ENCODE data around the gene DUSP5. TPM values are rescaled to one million over a fixed set of nuclear protein-coding genes. Genes with fewer than 3 reads are reported as not detected.

Gene DUSP5
- total and polyA plus RNA-seq, 2 of the 4 experiments (the other 2 are of a cell fraction): 42.1 to 48.1 TPM

DNA sequence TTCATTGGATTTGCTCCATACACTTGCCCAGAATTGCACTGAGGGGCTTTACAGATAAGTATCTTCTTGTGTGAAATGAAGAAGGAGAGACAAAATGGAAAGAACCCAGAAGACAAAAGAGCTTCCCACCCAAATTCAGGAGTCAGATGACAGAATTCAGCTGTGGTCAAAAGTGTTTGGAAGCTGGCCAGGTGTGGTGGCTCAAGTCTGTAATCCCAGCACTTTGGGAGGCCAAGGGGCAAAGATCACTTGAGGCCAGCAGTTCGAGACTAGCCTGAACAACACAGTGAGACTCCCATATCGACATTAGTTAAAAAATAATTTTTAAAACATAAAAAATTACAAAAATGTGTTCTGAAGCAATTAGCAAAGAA is 27.1 kb downstream of the DUSP5 start:
- Histone ChIP-seq H2BK20ac (ENCODE audit: low read depth, low read length) (no peak overlapping the region), H3K4me2 (ENCODE audit: low read depth, low read length) (no peak overlapping the region), H3K36me3 (ENCODE audit: control insufficient read depth, insufficient read depth, low read length) (no peaks in the 10 kb centered on the region), H2BK5ac (ENCODE audit: low read depth, low read length, poor library complexity, severe bottlenecking) (no peak overlapping the region), H3K27ac (ENCODE audit: insufficient read depth, low read length) (no peak overlapping the region), H3K9me1 (ENCODE audit: insufficient read depth, low read length) (peaks cover 41% of the 10 kb centered on the region), H3K14ac (replicated peaks; ENCODE audit: low read depth, low read length) (no peak overlapping the region), H3K27me3 (ENCODE audit: control insufficient read depth, insufficient read depth, low read length) (no peaks in the 10 kb centered on the region), H3K79me1 (ENCODE audit: low read depth in 1 of 2, low read length in 2 of 2) (peaks cover 0 to 33% of the 10 kb centered on the region in 2 experiments; a peak in 2 of 4 replicates), H2BK15ac (ENCODE audit: low read depth, low read length) (no peak overlapping the region), H3K18ac (ENCODE audit: low read depth, low read length) (no peak overlapping the region), H4K20me1 (ENCODE audit: insufficient read depth, low read length) (peaks cover 7% of the 10 kb centered on the region; the same call in 1 of the 2 replicates), H3K9ac (ENCODE audit: low read depth, low read length) (no peak overlapping the region), H2BK120ac (ENCODE audit: low read depth, low read length) (no peak overlapping the region), H3K56ac (ENCODE audit: extremely low read depth, insufficient read depth, low read length) (no peak overlapping the region), H4K8ac (ENCODE audit: low read depth in 2 of 2, low read length in 2 of 2) (no peak overlapping the region), H4K5ac (ENCODE audit: low read depth, low read length) (no peak overlapping the region), H3K23ac (ENCODE audit: low read depth, low read length) (no peak overlapping the region), H2AK5ac (ENCODE audit: low read depth, low read length) (peak overlapping the region; percentile 49; the same call in 1 of the 2 replicates), H3K4me3 (ENCODE audit: insufficient read depth, low read depth, low read length) (no peak overlapping the region), H3K4ac (ENCODE audit: low read depth, low read length) (peak overlapping the region; percentile 11; the same call in 1 of the 2 replicates), H3K4me1 (ENCODE audit: control insufficient read depth, insufficient read depth, low read length) (peaks cover 21% of the 10 kb centered on the region), H2AK9ac (replicated peaks; ENCODE audit: low read depth, low read length, poor library complexity) (no peak overlapping the region), H2AFZ (replicated peaks; ENCODE audit: low read length, poor library complexity) (no peak overlapping the region), H4K91ac (ENCODE audit: insufficient read depth, low read depth, low read length) (no peak overlapping the region), H3K9me3 (ENCODE audit: control insufficient read depth, insufficient read depth, low read length) (no peaks in the 10 kb centered on the region)
- in situ Hi-C loops (cut with MboI; ENCODE audit: low sequenced_read_pairs): no loop called here
- TF ChIP-seq POLR2A (IDR thresholded peaks at IDR 0.05; ENCODE audit: low read depth, low read length): no peak
- TF ChIP-seq MAFK (IDR thresholded peaks at IDR 0.05; ENCODE audit: low read depth, low read length): no peak
- TF ChIP-seq RAD21 (IDR thresholded peaks at IDR 0.05; ENCODE audit: low read length): no peak
- TF ChIP-seq BHLHE40 (IDR thresholded peaks at IDR 0.05; ENCODE audit: low read depth, low read length): no peak
- TF ChIP-seq, protein P1, sequence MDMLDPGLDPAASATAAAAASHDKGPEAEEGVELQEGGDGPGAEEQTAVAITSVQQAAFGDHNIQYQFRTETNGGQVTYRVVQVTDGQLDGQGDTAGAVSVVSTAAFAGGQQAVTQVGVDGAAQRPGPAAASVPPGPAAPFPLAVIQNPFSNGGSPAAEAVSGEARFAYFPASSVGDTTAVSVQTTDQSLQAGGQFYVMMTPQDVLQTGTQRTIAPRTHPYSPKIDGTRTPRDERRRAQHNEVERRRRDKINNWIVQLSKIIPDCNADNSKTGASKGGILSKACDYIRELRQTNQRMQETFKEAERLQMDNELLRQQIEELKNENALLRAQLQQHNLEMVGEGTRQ (IDR thresholded peaks at IDR 0.05; ENCODE audit: low read depth, low read length): no peak
- TF ChIP-seq SMC3 (IDR thresholded peaks at IDR 0.05; ENCODE audit: low read depth, low read length): no peak
- TF ChIP-seq CHD1 (IDR thresholded peaks at IDR 0.05; ENCODE audit: low read depth, low read length): no peak
- TF ChIP-seq MAZ (IDR thresholded peaks at IDR 0.05; ENCODE audit: borderline replicate concordance, low read depth, low read length): no peak
- no peak for TF ChIP-seq CEBPB (IDR thresholded peaks at IDR 0.05; ENCODE audit: low read depth, low read length)
- no peak for TF ChIP-seq ELK1 (IDR thresholded peaks at IDR 0.05; ENCODE audit: borderline replicate concordance, low read depth, low read length)
- no peak for TF ChIP-seq FOS (IDR thresholded peaks at IDR 0.05; ENCODE audit: low read depth, low read length)
- TF ChIP-seq, protein P2, sequence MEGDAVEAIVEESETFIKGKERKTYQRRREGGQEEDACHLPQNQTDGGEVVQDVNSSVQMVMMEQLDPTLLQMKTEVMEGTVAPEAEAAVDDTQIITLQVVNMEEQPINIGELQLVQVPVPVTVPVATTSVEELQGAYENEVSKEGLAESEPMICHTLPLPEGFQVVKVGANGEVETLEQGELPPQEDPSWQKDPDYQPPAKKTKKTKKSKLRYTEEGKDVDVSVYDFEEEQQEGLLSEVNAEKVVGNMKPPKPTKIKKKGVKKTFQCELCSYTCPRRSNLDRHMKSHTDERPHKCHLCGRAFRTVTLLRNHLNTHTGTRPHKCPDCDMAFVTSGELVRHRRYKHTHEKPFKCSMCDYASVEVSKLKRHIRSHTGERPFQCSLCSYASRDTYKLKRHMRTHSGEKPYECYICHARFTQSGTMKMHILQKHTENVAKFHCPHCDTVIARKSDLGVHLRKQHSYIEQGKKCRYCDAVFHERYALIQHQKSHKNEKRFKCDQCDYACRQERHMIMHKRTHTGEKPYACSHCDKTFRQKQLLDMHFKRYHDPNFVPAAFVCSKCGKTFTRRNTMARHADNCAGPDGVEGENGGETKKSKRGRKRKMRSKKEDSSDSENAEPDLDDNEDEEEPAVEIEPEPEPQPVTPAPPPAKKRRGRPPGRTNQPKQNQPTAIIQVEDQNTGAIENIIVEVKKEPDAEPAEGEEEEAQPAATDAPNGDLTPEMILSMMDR (conservative IDR thresholded peaks at IDR 0.05; ENCODE audit: low read depth, low read length): no peak
- TF ChIP-seq RFX5 (IDR thresholded peaks at IDR 0.05; ENCODE audit: low read depth, low read length): no peak
- DNase-seq (no peak), ATAC-seq (ENCODE audit: low read depth) (no peak)
- WGBS, 2 experiments (ENCODE audit: extremely low coverage in 2 of 2, insufficient read length in 1 of 2): no CpG with 5 or more reads among the region's 2 CpGs
- ChIA-PET CTCF (no interaction called here), POLR2A (ENCODE audit: unreplicated experiment) (no interaction called here)
- no TSS peak for BruUV-seq (replicated peaks)
- intact Hi-C loops (cut with micrococcal nuclease): no loop called here
- dilution Hi-C loops (cut with HindIII; ENCODE audit: low sequenced_read_pairs, unreplicated experiment): no loop called here
